RWPE2 (cell line): ENCODE results near the gene CACNA2D3.

Source experiments
- ATAC-seq: fragments of 200-7000 bp; cut with Tn5 transposase; 3 replicates; pipeline ENCODE4 v1.9.1; 2021; ENCODE audit warnings: low read depth
- DNase-seq: peaks from one replicate; pipeline ENCODE4 v3.0.0-alpha.2; 2020; ENCODE audit warnings: low spot score
- H3K27ac ChIP-seq: fragments of 450-650 bp; 2 replicates; pipeline ENCODE4 v1.5.1; 2017; ENCODE audit warnings: mild to moderate bottlenecking; ENCODE audit not compliant: poor library complexity, severe bottlenecking
- H3K27me3 ChIP-seq: fragments of 250-450 bp; sonication (Bioruptor Pico); 2 replicates; pipeline ENCODE4 v1.5.1; 2021; ENCODE audit warnings: mild to moderate bottlenecking, moderate library complexity; ENCODE audit not compliant: insufficient read depth, poor library complexity, severe bottlenecking
- H3K36me3 ChIP-seq: fragments of 250-450 bp; sonication (Bioruptor Pico); 2 replicates; pipeline ENCODE4 v1.5.1; 2020; ENCODE audit warnings: low read depth, mild to moderate bottlenecking, moderate library complexity
- H3K4me1 ChIP-seq: fragments of 250-450 bp; sonication (Bioruptor Pico); 2 replicates; pipeline ENCODE4 v1.5.1; 2021; ENCODE audit warnings: mild to moderate bottlenecking, moderate library complexity; ENCODE audit not compliant: insufficient read depth, poor library complexity, severe bottlenecking
- H3K4me3 ChIP-seq: fragments of 250-450 bp; sonication (Bioruptor Pico); 2 replicates; pipeline ENCODE4 v1.5.1; 2021; ENCODE audit warnings: mild to moderate bottlenecking, moderate library complexity; ENCODE audit not compliant: severe bottlenecking
- H3K9me3 ChIP-seq: fragments of 250-450 bp; sonication (Bioruptor Pico); 2 replicates; pipeline ENCODE4 v1.5.1; 2021; ENCODE audit warnings: mild to moderate bottlenecking, moderate library complexity; ENCODE audit not compliant: severe bottlenecking
- CTCF ChIP-seq: fragments of 450-650 bp; IDR thresholded peaks from one replicate; pipeline ENCODE4 v1.5.1; 2017; ENCODE audit warnings: mild to moderate bottlenecking, moderate library complexity; ENCODE audit not compliant: poor library complexity, severe bottlenecking

Gene CACNA2D3

GRCh38 chr3:54642147-54642546, 519.8 kb downstream of the CACNA2D3 start:
- no peak overlapping the region for H3K4me3 ChIP-seq
- no peaks in the 10 kb centered on the region for H3K9me3 ChIP-seq
- no peak overlapping the region for H3K27ac ChIP-seq
- H3K4me1 ChIP-seq, result no peaks in the 10 kb centered on the region
- no peak for TF ChIP-seq CTCF
- no peaks in the 10 kb centered on the region for H3K27me3 ChIP-seq
- ATAC-seq (no peak), DNase-seq (no peak)
- H3K36me3 ChIP-seq, result no peaks in the 10 kb centered on the region

DNA sequence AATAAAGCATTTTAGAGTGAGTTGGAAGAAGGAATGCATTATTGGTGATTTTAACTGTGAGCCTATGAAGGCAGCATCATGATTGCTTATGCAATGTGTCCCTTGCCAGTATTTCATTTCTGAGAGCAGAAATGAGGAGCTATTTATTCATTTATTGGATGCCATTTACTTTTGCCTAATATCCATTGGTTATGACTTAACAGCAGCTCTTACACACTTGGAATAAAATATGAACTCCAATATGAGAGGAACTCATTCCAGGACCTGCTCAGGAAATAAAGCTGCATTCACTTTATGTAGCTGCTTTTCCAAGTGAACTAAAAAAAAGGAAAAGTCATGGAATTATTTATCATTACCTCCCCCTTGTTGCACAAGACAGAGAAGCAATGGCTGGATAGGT, 525.4 kb downstream of the CACNA2D3 start:
- TF ChIP-seq CTCF, result no peak
- DNase-seq, result no peak

DNA sequence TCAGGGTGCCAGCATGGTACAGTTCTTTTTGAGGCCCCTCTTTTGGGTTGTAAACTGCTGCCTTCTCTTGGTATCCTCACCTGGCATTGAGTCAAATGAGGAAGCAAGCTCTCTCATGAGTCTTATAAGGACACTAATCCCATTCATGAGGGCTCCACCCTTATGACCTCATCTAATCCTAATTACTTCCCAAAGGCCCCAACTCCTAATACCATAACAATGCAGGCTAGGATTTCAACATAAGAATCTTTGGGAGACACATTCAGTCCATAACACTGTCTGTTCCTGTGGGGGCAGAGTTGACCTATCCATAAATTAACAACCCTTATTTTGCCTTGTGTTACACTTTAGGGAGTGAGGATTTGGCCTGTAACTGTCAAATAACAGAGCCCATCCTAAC, 527.2 kb downstream of the CACNA2D3 start:
- Histone ChIP-seq H3K9me3 (no peaks in the 10 kb centered on the region), H3K27me3 (no peaks in the 10 kb centered on the region), H3K36me3 (no peaks in the 10 kb centered on the region), H3K4me3 (no peak overlapping the region), H3K27ac (no peak overlapping the region), H3K4me1 (no peaks in the 10 kb centered on the region)
- no peak for ATAC-seq
- TF ChIP-seq CTCF, result no peak
- DNase-seq, result no peak

More for the DNA sequence above, 525.4 kb downstream of the CACNA2D3 start:
- Histone ChIP-seq H3K9me3 (no peaks in the 10 kb centered on the region), H3K27ac (no peak overlapping the region), H3K36me3 (no peaks in the 10 kb centered on the region), H3K4me1 (no peaks in the 10 kb centered on the region), H3K27me3 (no peaks in the 10 kb centered on the region), H3K4me3 (no peak overlapping the region)
- ATAC-seq, result no peak

- no peak for DNase-seq
- H3K36me3 ChIP-seq, result no peaks in the 10 kb centered on the region
- H3K4me3 ChIP-seq, result no peak overlapping the region
- H3K4me1 ChIP-seq, result no peaks in the 10 kb centered on the region
- no peak overlapping the region for H3K27ac ChIP-seq
- no peaks in the 10 kb centered on the region for H3K9me3 ChIP-seq
- no peaks in the 10 kb centered on the region for H3K27me3 ChIP-seq
- no peak for ATAC-seq
- TF ChIP-seq CTCF, result no peak
Measured at GRCh38 chr3:54653456-54654195, 531.3 kb downstream of the CACNA2D3 start.

GRCh38 chr3:54654776-54655175, 532.4 kb downstream of the CACNA2D3 start:
- Histone ChIP-seq H3K4me3 (no peak overlapping the region), H3K27ac (no peak overlapping the region), H3K9me3 (no peaks in the 10 kb centered on the region), H3K27me3 (no peaks in the 10 kb centered on the region), H3K4me1 (no peaks in the 10 kb centered on the region), H3K36me3 (no peaks in the 10 kb centered on the region)
- ATAC-seq, result no peak
- no peak for DNase-seq
- no peak for TF ChIP-seq CTCF
